NCI-H774 (cell line): ENCODE data around the gene ST6GALNAC2.
A peak's percentile ranks its signal among the peaks of the same experiment; 100 is the strongest.
"Not testable (repeated sequence)": the region's sequence is repeated elsewhere in the genome, so short reads cannot be mapped to it uniquely, and the experiment has no call there.

ENCODE experiments used
- DNase-seq: peaks from one replicate; lab custom pipeline; 2025; lab: John Stamatoyannopoulos, UW

ST6GALNAC2 gene

GRCh38 chr17:76570457-76570856, 15.2 kb downstream of the ST6GALNAC2 start:
- no peak for DNase-seq

- no peak for DNase-seq
Measured at GRCh38 chr17:76569607-76570279, 15.9 kb downstream of the ST6GALNAC2 start.

- DNase-seq: no peak
Measured at GRCh38 chr17:76568811-76569221, 16.8 kb downstream of the ST6GALNAC2 start.

GRCh38 chr17:76567634-76568432, 17.8 kb downstream of the ST6GALNAC2 start:
- no peak for DNase-seq

GRCh38 chr17:76566988-76567431, 18.6 kb downstream of the ST6GALNAC2 start:
- no peak for DNase-seq

GRCh38 chr17:76566613-76566943, 19.1 kb downstream of the ST6GALNAC2 start:
- no peak for DNase-seq

GRCh38 chr17:76565728-76566612, 19.7 kb downstream of the ST6GALNAC2 start:
- DNase-seq: no peak

GRCh38 chr17:76564991-76565727, 20.5 kb downstream of the ST6GALNAC2 start:
- DNase-seq: not testable (repeated sequence)

- DNase-seq: not testable (repeated sequence)
Measured at GRCh38 chr17:76563359-76563758, 22.3 kb downstream of the ST6GALNAC2 start.

GRCh38 chr17:76562734-76563148, 22.9 kb downstream of the ST6GALNAC2 start:
- no peak for DNase-seq

GRCh38 chr17:76561799-76562268, 23.8 kb downstream of the ST6GALNAC2 start:
- no peak for DNase-seq

GRCh38 chr17:76561332-76561731, 24.3 kb downstream of the ST6GALNAC2 start:
- no peak for DNase-seq

GRCh38 chr17:76560877-76561221, 24.8 kb downstream of the ST6GALNAC2 start:
- DNase-seq: no peak

GRCh38 chr17:76560036-76560876, 25.4 kb downstream of the ST6GALNAC2 start:
- no peak for DNase-seq

- DNase-seq: not testable (repeated sequence)
Measured at GRCh38 chr17:76559460-76559859, 26.2 kb downstream of the ST6GALNAC2 start.

- DNase-seq: no peak
Measured at GRCh38 chr17:76558198-76559095, 27.2 kb downstream of the ST6GALNAC2 start.

- DNase-seq: peak; percentile 99
Measured at GRCh38 chr17:76557368-76558197, 28.1 kb downstream of the ST6GALNAC2 start.

GRCh38 chr17:76556765-76557367, 28.8 kb downstream of the ST6GALNAC2 start:
- DNase-seq: peak; percentile 60
